22Rv1 (cell line): ENCODE measurements around the gene IMMP2L.

Experiments
- H3K27ac ChIP-seq: fragments of 450-650 bp; 2 replicates; pipeline ENCODE4 v1.5.1; 2017
- ZFX ChIP-seq: fragments of 450-650 bp; IDR thresholded peaks from 2 replicates; pipeline ENCODE4 v1.6.1; 2017; ENCODE audit warnings: antibody characterized with exemption, borderline replicate concordance
- TF ChIP-seq, protein P1 (sequence below): fragments of 450-650 bp; IDR thresholded peaks from 2 replicates; pipeline ENCODE4 v1.5.1; 2017; ENCODE audit warnings: mild to moderate bottlenecking

The IMMP2L gene

DNA sequence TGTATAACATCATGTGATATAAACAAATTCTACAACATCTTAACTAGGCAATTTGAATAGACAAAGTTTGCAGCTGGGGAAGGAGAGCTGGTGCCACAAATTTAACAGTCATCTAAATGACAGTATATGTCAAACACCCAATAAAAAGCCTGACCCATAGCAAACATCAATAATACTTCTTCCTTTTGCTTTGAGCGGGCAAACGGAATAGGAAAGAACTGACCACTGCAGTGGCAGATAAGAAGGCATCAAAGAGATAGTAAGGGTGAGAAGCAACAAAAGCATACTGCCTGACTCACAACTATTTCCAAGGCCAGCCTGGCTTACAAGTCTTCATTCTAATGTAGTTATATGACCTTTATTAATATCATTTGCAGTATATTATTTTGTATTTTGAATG, 371.5 kb downstream of the IMMP2L start:
- TF ChIP-seq, protein P1, sequence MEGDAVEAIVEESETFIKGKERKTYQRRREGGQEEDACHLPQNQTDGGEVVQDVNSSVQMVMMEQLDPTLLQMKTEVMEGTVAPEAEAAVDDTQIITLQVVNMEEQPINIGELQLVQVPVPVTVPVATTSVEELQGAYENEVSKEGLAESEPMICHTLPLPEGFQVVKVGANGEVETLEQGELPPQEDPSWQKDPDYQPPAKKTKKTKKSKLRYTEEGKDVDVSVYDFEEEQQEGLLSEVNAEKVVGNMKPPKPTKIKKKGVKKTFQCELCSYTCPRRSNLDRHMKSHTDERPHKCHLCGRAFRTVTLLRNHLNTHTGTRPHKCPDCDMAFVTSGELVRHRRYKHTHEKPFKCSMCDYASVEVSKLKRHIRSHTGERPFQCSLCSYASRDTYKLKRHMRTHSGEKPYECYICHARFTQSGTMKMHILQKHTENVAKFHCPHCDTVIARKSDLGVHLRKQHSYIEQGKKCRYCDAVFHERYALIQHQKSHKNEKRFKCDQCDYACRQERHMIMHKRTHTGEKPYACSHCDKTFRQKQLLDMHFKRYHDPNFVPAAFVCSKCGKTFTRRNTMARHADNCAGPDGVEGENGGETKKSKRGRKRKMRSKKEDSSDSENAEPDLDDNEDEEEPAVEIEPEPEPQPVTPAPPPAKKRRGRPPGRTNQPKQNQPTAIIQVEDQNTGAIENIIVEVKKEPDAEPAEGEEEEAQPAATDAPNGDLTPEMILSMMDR, result no peak
- no peak for TF ChIP-seq ZFX
- no peak overlapping the region for H3K27ac ChIP-seq

DNA sequence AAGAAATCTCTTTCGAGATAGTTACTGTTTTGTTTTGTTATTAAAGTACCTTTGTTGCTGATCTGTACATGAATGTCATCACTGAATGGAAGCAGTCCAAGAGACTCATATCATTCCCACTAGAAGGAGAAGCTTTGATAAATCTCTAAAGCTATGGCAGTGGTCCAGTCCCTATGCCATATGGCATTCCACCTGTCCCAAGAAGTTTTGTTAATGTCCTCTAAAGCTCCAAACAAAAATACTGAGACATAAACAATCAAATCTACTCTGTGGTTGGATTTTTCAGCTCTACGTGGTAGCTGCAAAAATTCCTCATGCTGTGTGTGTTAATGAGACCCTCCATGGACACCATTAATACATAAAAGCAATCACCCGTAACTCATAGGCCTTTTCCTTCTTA, 377.3 kb downstream of the IMMP2L start:
- H3K27ac ChIP-seq, result no peak overlapping the region
- TF ChIP-seq, protein P1, result no peak
- no peak for TF ChIP-seq ZFX

DNA sequence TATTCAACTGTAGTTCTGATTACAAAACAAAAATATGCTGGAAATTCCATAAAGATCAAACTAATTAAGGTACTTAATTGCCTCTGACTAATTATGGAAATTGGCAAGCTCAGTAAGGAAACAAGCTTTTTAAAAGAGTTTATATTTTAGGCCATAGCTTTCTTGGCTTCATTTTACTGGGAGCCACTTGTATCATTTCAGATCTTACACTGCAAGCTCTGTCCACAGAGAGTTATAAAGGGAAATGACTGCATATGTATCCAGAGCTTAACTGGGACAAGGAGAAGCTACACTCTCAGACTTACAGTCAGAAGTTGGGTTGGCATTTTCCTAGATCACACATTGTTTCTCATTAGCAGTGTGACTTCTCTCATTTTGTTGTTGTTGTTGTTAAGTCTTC, 379.0 kb downstream of the IMMP2L start:
- TF ChIP-seq ZFX, result no peak
- TF ChIP-seq, protein P1, result no peak
- no peak overlapping the region for H3K27ac ChIP-seq

DNA sequence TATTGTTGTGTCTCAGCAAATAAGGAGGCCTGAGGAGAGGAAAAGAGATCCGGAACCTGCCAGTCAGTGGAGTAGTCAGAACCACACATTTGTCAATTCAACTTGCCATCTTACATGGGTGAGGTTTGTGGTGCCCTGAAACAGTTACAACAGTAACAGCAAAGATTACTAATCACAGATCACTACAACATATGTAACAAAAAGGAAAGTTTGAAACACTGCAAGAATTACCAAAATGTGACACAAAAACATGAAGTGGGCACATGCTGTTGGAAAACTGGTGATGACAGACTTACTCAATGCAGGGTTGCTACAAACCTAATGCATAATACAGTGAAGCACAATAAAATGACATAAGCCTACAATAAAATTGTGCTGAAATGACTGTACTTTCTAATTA, 382.0 kb downstream of the IMMP2L start:
- no peak overlapping the region for H3K27ac ChIP-seq
- TF ChIP-seq, protein P1, result no peak
- TF ChIP-seq ZFX, result no peak

DNA sequence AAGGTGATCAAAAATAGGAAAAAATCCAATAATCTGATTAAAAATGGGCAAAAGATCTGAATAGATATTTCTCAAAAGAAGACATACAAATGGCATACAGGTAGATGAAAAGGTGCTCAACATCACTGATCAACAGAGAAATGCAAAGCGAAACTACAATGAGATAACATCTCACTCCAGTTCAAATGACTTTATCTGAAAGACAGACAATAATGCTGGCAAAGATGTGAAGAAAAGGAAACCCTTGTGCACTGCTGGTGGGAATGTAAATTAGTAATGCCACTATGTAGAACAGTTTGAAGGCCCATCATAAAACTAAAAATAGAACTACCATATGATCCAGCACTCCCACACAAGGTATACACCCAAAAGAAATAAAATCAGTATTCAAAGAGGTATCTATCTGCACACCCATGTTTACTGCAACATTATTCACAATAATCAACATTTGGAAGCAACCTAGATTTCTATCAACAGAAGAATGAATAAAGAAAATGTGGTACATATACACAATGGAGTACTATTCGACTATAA, 386.3 kb downstream of the IMMP2L start:
- no peak for TF ChIP-seq ZFX
- TF ChIP-seq, protein P1, result no peak
- no peak overlapping the region for H3K27ac ChIP-seq

DNA sequence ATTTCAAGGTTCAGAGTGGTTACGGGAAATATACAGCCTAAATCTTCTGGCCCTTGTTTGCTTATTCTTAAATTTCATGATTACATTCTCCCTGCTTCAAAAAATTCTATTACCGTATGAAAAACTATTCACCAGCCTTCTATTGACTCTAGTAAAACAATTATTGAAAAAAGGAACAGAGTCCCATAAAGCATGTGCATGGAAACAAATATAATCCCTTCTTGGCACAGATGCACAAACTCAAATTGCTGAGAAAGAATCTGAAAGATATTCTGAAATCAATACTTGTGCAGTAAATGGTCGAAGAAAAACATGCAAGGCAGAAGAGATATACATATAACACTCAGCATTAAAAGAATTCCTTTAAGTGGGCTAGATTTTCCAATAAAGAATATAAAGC, 387.8 kb downstream of the IMMP2L start:
- TF ChIP-seq, protein P1, result no peak
- TF ChIP-seq ZFX, result no peak
- peak overlapping the region; percentile 16; the same call in 1 of the 2 replicates for H3K27ac ChIP-seq

DNA sequence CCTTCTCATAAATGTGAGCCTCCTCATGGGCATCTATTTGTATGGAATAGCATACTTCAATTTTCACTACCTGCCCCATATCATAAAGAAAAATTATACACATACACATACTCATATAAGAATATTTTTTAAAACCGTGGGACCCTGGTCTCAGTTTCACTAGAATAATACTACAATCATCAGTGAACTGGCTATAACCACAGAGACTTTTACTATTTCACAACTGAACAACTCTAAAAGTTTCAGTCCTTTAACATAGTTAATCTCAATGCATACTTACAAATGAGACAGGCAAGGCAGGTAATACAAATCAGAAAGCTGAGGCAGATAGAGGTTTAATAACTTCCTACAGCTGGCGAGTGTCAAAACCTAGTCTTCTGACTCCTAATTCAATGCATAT, 388.3 kb downstream of the IMMP2L start:
- H3K27ac ChIP-seq, result peak overlapping the region; percentile 16; the same call in 1 of the 2 replicates
- TF ChIP-seq ZFX, result no peak
- TF ChIP-seq, protein P1, result no peak
